ENCODE measurements around the gene ATG2A.

The ATG2A gene

GRCh38 chr11:64861227-64861975 is 55.6 kb downstream of the ATG2A start:
- no peak for DNase-seq (ENCODE audit: low read depth, low spot score)
- no peak overlapping the region for H3K27ac ChIP-seq

DNA sequence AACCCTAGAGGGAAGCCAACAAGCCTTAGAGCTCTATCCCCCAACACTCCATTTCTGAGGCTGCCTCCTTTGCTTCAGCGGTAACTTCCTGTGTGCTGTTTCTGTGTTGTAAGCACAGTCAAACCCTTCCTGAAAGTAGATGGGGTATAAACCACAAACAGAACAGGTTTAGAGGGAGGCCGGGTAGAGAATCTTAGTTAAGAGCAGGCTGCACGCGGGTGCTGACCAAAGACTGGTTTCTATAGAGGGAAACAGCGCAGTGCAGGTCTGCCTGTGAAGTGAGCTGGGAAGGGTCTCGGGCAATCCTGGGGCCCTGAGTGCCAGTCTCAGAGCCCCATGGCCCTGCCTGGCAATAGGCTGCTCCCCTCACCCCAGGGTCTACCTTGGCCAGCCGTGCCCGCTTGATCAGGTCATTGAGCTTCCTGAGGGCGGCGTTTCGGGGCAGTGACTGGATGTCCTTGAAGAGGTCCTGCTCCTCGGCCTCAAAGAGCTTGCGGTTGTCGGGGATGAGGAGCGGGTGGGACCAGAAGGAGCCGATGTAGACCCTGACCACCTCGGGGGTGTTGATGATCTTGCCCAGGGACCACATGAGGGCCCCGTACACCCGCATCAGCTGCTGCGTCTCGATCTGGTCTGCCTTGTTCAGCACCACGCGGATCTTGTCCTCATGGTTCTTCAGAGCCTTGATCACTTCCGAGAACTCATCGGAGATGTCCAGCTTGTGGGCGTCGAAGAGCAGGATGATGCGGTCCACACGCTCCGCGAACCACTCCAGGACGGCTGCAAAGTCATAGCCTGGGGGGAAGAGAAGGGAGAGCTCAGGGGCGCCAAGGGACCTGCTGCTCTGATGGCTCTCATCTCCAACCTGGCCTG is 57.2 kb downstream of the ATG2A start:
- peak overlapping the region; percentile 91 for H3K27ac ChIP-seq
- no peak for DNase-seq (ENCODE audit: low read depth, low spot score)

DNA sequence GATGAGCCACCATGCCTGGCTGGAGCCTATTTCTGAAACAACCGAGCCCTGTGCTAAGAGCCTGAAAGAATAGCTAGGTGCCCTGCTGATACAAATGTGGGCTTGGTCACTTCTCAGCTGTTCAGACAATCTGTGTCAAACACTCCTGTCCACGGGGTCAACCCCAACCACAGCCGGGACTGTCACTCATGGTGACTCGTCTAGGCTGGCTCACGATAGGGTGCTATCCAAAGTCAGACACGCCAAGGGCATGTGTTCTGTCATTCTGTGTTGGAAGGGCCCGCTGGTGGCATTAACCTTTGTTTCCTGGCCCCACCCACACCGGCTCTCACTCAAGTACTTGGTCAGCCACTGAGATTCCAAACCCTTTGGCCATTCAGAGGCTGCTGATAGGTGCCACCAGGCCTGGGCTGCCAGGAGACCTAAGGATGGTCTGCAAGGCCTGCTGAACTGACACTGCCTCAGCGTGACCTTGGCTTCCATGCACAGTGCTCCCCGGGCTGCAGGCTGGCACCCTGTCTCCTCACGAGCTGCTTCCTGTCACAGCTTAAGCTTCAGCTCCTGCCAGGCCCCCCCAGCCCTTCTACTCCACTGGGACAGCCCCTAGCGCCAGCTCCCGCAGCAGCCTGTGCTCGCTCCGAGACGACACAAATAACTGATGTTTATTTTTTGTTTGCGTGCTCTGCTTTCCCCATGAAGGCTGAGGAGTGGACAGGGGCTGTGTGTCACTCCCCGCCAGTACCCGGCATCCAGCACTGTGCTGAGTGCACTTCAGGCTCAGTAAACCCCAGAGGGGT is 58.3 kb downstream of the ATG2A start:
- H3K27ac ChIP-seq, result peak overlapping the region; percentile 91
- no peak for DNase-seq (ENCODE audit: low read depth, low spot score)

DNA sequence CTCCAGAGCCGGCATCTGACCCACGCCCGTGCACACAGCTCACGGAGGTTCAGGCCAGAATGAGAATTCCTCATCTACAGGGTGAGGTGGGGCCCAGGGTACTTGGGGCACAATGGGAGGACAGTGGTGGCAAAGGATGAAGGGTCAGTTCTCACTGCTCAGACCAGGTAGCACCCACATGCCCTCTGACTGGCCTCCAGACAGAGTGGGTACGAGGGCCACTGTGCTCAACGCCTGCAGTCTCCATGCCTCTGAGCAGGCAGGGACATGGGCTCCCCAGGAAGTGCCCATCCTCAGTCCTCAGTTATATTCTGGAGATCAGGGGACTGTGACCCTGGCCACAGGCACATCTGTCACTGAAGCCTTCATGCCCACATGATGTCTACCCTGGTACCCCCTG is 59.5 kb downstream of the ATG2A start:
- H3K27ac ChIP-seq, result peak overlapping the region; percentile 91

GRCh38 chr11:64856382-64857227 is 60.4 kb downstream of the ATG2A start:
- no peak for DNase-seq (ENCODE audit: low read depth, low spot score)
- H3K27ac ChIP-seq, result peak overlapping the region; percentile 91

More for the DNA sequence above, 59.5 kb downstream of the ATG2A start:
- DNase-seq (ENCODE audit: low read depth, low spot score), result no peak

DNA sequence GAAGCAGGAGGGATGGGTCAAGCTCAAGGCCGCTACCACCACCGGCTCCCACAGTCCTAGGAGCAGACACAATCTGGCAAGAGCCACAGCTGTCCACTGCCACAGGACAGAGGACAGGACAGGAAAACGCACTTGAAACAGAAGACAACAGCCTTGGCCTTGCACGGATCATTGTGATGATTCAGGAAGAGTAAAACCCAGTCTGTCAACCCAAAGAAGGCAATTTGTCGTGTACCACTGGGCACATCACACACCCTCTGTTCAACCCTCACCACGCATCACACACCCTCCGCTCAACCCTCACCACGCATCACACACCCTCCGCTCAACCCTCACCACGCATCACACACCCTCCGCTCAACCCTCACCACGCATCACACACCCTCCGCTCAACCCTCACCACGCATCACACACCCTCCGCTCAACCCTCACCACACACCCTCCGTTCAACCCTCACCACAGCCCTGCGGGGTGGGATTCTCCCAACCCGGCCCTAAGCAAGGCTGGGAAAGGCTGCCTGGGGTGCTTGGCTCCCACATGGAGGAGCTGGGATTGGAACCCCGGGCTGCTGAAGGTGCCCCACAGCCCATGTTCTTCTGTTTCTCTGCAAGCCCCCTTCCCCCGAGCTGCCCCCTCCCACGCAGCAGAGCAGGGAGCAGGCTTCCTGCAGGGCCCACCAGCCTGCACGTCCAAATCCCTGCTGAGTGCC is 61.3 kb downstream of the ATG2A start:
- DNase-seq (ENCODE audit: low read depth, low spot score), result no peak
- H3K27ac ChIP-seq, result peak overlapping the region; percentile 91

GRCh38 chr11:64854534-64855502 is 62.2 kb downstream of the ATG2A start:
- no peak for DNase-seq (ENCODE audit: low read depth, low spot score)

GRCh38 chr11:64854157-64854533 is 62.9 kb downstream of the ATG2A start:
- no peak for DNase-seq (ENCODE audit: low read depth, low spot score)
- H3K27ac ChIP-seq, result peak overlapping the region; percentile 91

More at GRCh38 chr11:64854534-64855502, 62.2 kb downstream of the ATG2A start:
- H3K27ac ChIP-seq, result peak overlapping the region; percentile 91

DNA sequence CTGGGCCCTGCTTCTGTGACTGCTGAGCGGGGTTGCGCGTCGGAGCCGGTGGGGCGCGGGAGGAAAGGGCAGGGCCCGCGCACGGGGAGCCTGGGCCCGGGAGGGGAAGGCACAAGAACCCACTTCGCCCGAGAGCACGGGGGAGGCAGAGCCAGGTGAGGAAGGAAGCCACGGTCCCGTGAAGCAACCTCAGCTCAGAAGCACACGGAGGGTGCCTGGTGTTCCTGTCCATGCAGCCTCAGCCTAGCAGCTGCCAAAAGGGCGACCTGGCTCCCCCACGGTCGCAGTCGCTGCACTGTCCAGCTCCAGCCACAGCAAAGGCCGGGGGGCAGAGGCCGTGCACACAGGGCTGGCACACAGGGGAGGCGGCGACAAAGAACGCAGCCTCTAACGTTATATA is 63.3 kb downstream of the ATG2A start:
- H3K27ac ChIP-seq, result peak overlapping the region; percentile 91

GRCh38 chr11:64852804-64853509 is 64.1 kb downstream of the ATG2A start:
- DNase-seq (ENCODE audit: low read depth, low spot score), result no peak
- H3K27ac ChIP-seq, result peak overlapping the region; percentile 91

More for the DNA sequence above, 63.3 kb downstream of the ATG2A start:
- DNase-seq (ENCODE audit: low read depth, low spot score), result no peak

- DNase-seq (ENCODE audit: low read depth, low spot score), result no peak
- H3K27ac ChIP-seq, result peak overlapping the region; percentile 91
Observed at GRCh38 chr11:64851831-64852351, 65.1 kb downstream of the ATG2A start.

GRCh38 chr11:64850979-64851567 is 65.9 kb downstream of the ATG2A start:
- peak overlapping the region; percentile 91 for H3K27ac ChIP-seq
- no peak for DNase-seq (ENCODE audit: low read depth, low spot score)

DNA sequence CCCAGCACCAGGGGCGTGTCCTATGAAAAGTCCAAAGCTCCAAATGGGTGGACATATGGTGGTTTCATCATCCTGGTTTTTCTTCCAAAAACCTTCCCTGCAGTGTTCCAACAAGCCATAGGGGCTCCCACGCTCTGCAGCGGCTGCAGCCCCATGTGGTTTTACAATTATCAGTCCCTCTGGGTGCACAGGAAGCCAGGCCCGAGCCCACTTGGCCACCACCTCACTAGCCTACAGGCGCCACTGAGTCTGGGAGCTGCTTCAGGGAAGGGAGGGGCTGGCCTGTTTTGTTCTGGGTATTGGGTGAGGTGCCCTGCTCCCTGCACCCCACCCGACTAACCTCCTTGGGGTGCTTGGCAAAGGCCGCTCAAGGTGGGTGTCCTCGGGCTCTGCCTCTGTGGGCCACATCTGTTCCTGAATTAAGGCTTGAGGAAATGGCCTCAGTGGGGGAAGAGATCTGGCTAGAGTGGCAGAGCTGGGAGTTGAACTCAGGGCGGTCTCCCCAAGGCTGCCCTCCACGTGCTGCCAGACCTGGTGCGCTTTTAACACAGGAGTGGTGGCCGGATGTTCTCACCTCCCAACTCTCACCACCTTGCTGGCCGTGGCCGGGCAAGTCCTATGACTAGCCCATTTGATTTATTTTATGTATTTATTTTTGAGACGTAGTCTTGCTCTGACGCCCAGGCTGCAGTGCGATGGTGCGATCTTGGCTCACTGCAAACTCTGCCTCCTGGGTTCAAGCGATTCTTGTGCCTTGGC is 67.2 kb downstream of the ATG2A start:
- peak overlapping the region; percentile 91 for H3K27ac ChIP-seq
- DNase-seq (ENCODE audit: low read depth, low spot score), result no peak

DNA sequence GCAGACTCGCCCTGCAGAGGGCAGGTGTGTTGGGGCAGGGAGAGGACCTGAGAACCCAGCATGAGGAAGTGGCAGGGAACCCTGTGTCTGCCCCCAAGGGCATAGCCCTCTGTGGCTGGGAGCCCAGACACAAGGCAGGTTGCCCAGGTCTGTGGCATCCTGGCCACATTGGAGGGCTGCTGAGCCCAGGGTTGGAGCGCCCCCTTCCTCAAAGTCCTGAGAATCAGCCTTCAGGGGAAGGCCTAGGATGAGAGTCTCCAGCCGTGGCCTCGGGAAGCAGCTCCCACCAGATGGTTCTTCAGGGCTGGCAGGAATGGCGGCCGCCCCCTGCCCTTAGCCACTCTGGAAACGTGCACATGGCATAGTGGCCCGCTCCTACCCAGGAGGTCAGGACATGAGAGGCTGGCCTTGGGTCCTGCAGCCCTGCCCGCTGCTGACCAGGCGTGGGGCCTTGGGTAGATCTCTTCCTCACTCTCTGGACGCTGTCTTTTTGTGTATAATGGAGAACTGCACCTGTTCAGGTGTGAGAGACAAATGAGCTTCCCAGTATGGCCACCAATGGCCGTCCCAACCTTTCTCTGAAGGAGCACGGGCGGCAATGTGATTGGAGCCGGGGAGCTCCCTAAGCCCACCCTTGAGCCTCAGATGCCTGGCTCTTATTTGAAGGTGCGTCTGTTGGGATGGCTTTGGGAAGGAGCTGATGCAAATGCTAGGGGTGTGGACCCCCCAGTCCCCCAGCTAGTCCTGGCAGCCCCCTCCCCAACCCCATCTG is 68.0 kb downstream of the ATG2A start:
- H3K27ac ChIP-seq, result peak overlapping the region; percentile 9
- no peak for DNase-seq (ENCODE audit: low read depth, low spot score)

DNA sequence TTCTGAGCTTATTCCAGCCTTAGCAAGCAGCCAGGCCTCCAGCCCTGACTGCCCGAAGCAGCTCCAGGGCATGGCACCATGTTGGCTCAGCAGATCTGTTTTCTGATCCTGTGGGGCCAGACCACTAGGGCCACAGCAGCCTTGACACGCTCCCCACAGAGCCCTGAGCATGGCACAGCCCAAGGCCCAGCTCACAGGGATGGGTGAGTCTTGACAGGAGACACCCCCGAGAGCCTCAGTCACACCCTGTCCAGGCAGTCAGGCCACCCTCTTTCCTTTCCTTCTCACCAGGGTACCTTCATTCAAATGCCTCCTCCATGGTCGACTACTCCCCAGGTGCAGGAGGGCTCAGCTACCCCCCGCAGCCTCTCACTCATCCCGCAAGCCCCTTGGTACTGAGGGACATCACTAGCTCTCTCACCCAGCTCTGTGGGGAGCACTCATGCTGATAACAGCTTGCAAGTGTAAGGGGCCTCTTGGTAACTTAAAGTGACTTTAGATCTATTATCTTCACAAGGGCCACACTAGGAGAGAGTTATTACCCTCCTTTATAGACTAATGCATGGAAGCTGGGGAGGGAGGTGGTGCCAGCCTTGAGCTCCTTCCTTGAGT is 68.7 kb downstream of the ATG2A start:
- DNase-seq (ENCODE audit: low read depth, low spot score), result no peak
- H3K27ac ChIP-seq, result peak overlapping the region; percentile 9
